GM23338 (cell line): Measurements from ENCODE around the gene FAM193B. TPM values are rescaled to one million over a fixed set of nuclear protein-coding genes. Genes with fewer than 3 reads are reported as not detected.

Experiments used
- ATAC-seq: fragments of 200-7000 bp; cut with Tn5 transposase; 3 replicates; pipeline ENCODE4 v1.9.1; 2020
- DNase-seq: peaks from one replicate; pipeline ENCODE4 v3.0.0-alpha.2; 2015; ENCODE audit warnings: low spot score
- H2AFZ ChIP-seq: fragments of 200-600 bp; sonication (generic); 2 replicates; pipeline ENCODE4 v1.8.0; 2016; ENCODE audit warnings: antibody characterized with exemption, mild to moderate bottlenecking, moderate library complexity
- H3F3A ChIP-seq: fragments of 200-600 bp; sonication (generic); replicated peaks from 2 replicates; pipeline ENCODE4 v1.8.0; 2017; ENCODE audit warnings: antibody characterized with exemption, mixed run types, low read depth
- H3K27ac ChIP-seq: fragments of 200-600 bp; sonication (generic); 2 replicates; pipeline ENCODE4 v1.6.1; 2016; ENCODE audit warnings: low read depth
- H3K27me3 ChIP-seq: fragments of 200-600 bp; sonication (generic); 2 replicates; pipeline ENCODE4 v1.8.0; 2016; ENCODE audit warnings: mild to moderate bottlenecking, mixed run types, moderate library complexity; ENCODE audit not compliant: insufficient read depth
- H3K36me3 ChIP-seq: fragments of 200-600 bp; sonication (generic); 2 replicates; pipeline ENCODE4 v1.8.0; 2016; ENCODE audit warnings: mild to moderate bottlenecking; ENCODE audit not compliant: insufficient read depth
- H3K4me1 ChIP-seq: fragments of 200-600 bp; sonication (generic); 2 replicates; pipeline ENCODE4 v1.8.0; 2016; ENCODE audit warnings: mild to moderate bottlenecking, moderate library complexity; ENCODE audit not compliant: insufficient read depth
- H3K4me2 ChIP-seq: fragments of 200-600 bp; sonication (generic); 2 replicates; pipeline ENCODE4 v1.7.1; 2017; ENCODE audit warnings: mixed run types
- H3K4me3 ChIP-seq: fragments of 200-600 bp; sonication (generic); 2 replicates; pipeline ENCODE4 v1.6.1; 2016; ENCODE audit warnings: mixed run types
- H3K79me2 ChIP-seq: fragments of 200-600 bp; sonication (generic); replicated peaks from 2 replicates; pipeline ENCODE4 v1.8.0; 2017; ENCODE audit warnings: mild to moderate bottlenecking; ENCODE audit not compliant: insufficient read depth
- H3K9me2 ChIP-seq: fragments of 200-600 bp; sonication (generic); 2 replicates; pipeline ENCODE4 v1.8.0; 2017; ENCODE audit not compliant: insufficient read depth
- H4K20me1 ChIP-seq: fragments of 200-600 bp; sonication (generic); replicated peaks from 2 replicates; pipeline ENCODE4 v1.8.0; 2017; ENCODE audit warnings: mild to moderate bottlenecking; ENCODE audit not compliant: insufficient read depth
- H3K27ac Mint-ChIP-seq: 2 replicates; pipeline ENCODE4 v1.8.0; 2020; ENCODE audit warnings: inconsistent platforms, mild to moderate bottlenecking, moderate library complexity, mixed read lengths
- H3K27me3 Mint-ChIP-seq: 3 replicates; pipeline ENCODE4 v1.8.0; 2022; ENCODE audit warnings: low read depth, mild to moderate bottlenecking, moderate library complexity, mixed read lengths, inconsistent platforms; ENCODE audit not compliant: insufficient read depth, poor library complexity
- H3K36me3 Mint-ChIP-seq: 3 replicates; pipeline ENCODE4 v1.8.0; 2021; ENCODE audit warnings: low read depth, mild to moderate bottlenecking, inconsistent platforms, moderate library complexity, mixed read lengths
- H3K4me1 Mint-ChIP-seq: 3 replicates; pipeline ENCODE4 v1.8.0; 2020; ENCODE audit warnings: mild to moderate bottlenecking, inconsistent platforms, mixed read lengths
- H3K4me3 Mint-ChIP-seq: 3 replicates; pipeline ENCODE4 v1.8.0; 2021; ENCODE audit warnings: moderate library complexity, mild to moderate bottlenecking, inconsistent platforms, mixed read lengths
- H3K9me3 Mint-ChIP-seq: 3 replicates; pipeline ENCODE4 v1.8.0; 2020; ENCODE audit warnings: moderate library complexity, mild to moderate bottlenecking, inconsistent platforms, mixed read lengths
- EZH2 ChIP-seq: fragments of 200-600 bp; sonication (generic); IDR thresholded peaks from one replicate; pipeline ENCODE4 v1.8.0; 2017; ENCODE audit warnings: antibody characterized with exemption, mild to moderate bottlenecking, low read depth; ENCODE audit not compliant: unreplicated experiment
- EZH2phosphoT487 ChIP-seq: fragments of 200-600 bp; sonication (generic); IDR thresholded peaks from one replicate; pipeline ENCODE4 v1.8.1; 2018; ENCODE audit warnings: antibody characterized with exemption; ENCODE audit not compliant: unreplicated experiment
- NANOG ChIP-seq: IDR thresholded peaks from 2 replicates; pipeline ENCODE4 v1.6.1; 2016; ENCODE audit warnings: antibody characterized with exemption, borderline replicate concordance
- POLR2AphosphoS5 ChIP-seq: IDR thresholded peaks from 2 replicates; pipeline ENCODE4 v1.6.1; 2016; ENCODE audit warnings: antibody characterized with exemption, low read depth
- STAT1 ChIP-seq: IDR thresholded peaks from one replicate; pipeline ENCODE4 v1.6.1; 2016; ENCODE audit warnings: antibody characterized with exemption; ENCODE audit not compliant: unreplicated experiment
- ZNF114 ChIP-seq: fragments of 250-450 bp; sonication (Bioruptor Pico); IDR thresholded peaks from 2 replicates; pipeline ENCODE4 v1.5.0; 2020; ENCODE audit warnings: mild to moderate bottlenecking, moderate library complexity
- ZNF331 ChIP-seq: fragments of 250-450 bp; sonication (Bioruptor Pico); IDR thresholded peaks from 2 replicates; pipeline ENCODE4 v1.5.0; 2020; ENCODE audit warnings: low read depth, mild to moderate bottlenecking, moderate library complexity
- polyA plus RNA-seq: library from polyadenylated mRNA; unstranded; fragments of >200 nt; fragmentation: Nextera tagmentation; extraction: Ambion mirVana; gene quantifications from 2 replicates; pipeline ENCODE4 v1.2.1, GENCODE V29; 2016
- total RNA-seq: library from RNA; depleted of rRNA; stranded (reverse); fragments of >200 nt; shearing (Covaris generic); gene quantifications from 2 replicates; pipeline ENCODE4 v1.2.3, GENCODE V29; 2014
- TF ChIP-seq, protein P1 (sequence below): IDR thresholded peaks from one replicate; pipeline ENCODE4 v1.6.1; 2018; ENCODE audit warnings: antibody characterized with exemption; ENCODE audit not compliant: unreplicated experiment
- TF ChIP-seq, protein P2 (sequence below), 2 experiments: fragments of 200-600 bp in 1 of 2; sonication (generic) in 1 of 2; conservative IDR thresholded peaks; 2 replicates each; pipeline versions ENCODE4 v1.5.1 to v1.6.1; 2016 to 2017; ENCODE audit warnings: antibody characterized with exemption in 2 of 2, low read depth in 2 of 2, mild to moderate bottlenecking in 2 of 2, moderate library complexity in 1 of 2
- TF ChIP-seq, protein P3 (sequence below): fragments of 250-450 bp; sonication (Bioruptor Pico); IDR thresholded peaks from 2 replicates; pipeline ENCODE4 v1.5.0; 2020; ENCODE audit warnings: mild to moderate bottlenecking, moderate library complexity
- TF ChIP-seq, protein P4 (sequence below): IDR thresholded peaks from 2 replicates; pipeline ENCODE4 v1.6.1; 2016; ENCODE audit warnings: antibody characterized with exemption

FAM193B gene
- total and polyA plus RNA-seq, 2 experiments from 2014 or later: 44.4 to 58.6 TPM

DNA sequence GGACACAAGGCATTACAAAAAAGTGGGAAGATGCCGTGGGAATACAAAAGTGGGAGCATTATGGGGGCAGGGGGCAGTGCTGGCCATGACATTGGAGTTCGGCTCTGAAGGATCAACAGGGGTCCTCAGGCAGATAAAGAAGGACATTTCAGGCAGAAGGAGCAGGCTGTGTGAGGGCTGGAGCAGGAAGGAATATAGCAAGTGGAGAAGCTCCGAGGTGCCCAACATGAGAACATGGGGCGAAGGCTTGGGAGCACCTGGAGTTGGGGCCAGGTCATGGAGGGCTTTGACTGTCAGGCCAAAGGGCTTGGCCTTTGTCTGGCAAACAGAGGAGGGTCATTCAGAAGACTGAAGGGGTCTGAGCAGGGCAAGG, 48.1 kb upstream of the FAM193B start:
- H3K4me1 Mint-ChIP-seq: peaks cover 19% of the 10 kb centered on the region
- Histone ChIP-seq H3K4me3 (no peak overlapping the region), H2AFZ (no peak overlapping the region), H3F3A (peaks cover 15% of the 10 kb centered on the region; the same call in 1 of the 2 replicates), H4K20me1 (peaks cover 6% of the 10 kb centered on the region; the same call in 1 of the 2 replicates), H3K79me2 (peaks cover 5% of the 10 kb centered on the region; the same call in 1 of the 2 replicates), H3K4me2 (no peak overlapping the region), H3K27me3 (peaks cover 7% of the 10 kb centered on the region; the same call in 1 of the 2 replicates), H3K9me2 (no peaks in the 10 kb centered on the region), H3K27ac (no peak overlapping the region), H3K4me1 (peaks cover 11% of the 10 kb centered on the region; the same call in 1 of the 2 replicates), H3K36me3 (no peaks in the 10 kb centered on the region)
- TF ChIP-seq ZNF114 (CRISPR knock-in tag) (no peak), EZH2 (no peak), POLR2AphosphoS5 (no peak), NANOG (no peak), EZH2phosphoT487 (no peak), STAT1 (no peak), ZNF331 (CRISPR knock-in tag) (no peak)
- TF ChIP-seq, protein P1, sequence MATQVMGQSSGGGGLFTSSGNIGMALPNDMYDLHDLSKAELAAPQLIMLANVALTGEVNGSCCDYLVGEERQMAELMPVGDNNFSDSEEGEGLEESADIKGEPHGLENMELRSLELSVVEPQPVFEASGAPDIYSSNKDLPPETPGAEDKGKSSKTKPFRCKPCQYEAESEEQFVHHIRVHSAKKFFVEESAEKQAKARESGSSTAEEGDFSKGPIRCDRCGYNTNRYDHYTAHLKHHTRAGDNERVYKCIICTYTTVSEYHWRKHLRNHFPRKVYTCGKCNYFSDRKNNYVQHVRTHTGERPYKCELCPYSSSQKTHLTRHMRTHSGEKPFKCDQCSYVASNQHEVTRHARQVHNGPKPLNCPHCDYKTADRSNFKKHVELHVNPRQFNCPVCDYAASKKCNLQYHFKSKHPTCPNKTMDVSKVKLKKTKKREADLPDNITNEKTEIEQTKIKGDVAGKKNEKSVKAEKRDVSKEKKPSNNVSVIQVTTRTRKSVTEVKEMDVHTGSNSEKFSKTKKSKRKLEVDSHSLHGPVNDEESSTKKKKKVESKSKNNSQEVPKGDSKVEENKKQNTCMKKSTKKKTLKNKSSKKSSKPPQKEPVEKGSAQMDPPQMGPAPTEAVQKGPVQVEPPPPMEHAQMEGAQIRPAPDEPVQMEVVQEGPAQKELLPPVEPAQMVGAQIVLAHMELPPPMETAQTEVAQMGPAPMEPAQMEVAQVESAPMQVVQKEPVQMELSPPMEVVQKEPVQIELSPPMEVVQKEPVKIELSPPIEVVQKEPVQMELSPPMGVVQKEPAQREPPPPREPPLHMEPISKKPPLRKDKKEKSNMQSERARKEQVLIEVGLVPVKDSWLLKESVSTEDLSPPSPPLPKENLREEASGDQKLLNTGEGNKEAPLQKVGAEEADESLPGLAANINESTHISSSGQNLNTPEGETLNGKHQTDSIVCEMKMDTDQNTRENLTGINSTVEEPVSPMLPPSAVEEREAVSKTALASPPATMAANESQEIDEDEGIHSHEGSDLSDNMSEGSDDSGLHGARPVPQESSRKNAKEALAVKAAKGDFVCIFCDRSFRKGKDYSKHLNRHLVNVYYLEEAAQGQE: no peak
- TF ChIP-seq, protein P2, sequence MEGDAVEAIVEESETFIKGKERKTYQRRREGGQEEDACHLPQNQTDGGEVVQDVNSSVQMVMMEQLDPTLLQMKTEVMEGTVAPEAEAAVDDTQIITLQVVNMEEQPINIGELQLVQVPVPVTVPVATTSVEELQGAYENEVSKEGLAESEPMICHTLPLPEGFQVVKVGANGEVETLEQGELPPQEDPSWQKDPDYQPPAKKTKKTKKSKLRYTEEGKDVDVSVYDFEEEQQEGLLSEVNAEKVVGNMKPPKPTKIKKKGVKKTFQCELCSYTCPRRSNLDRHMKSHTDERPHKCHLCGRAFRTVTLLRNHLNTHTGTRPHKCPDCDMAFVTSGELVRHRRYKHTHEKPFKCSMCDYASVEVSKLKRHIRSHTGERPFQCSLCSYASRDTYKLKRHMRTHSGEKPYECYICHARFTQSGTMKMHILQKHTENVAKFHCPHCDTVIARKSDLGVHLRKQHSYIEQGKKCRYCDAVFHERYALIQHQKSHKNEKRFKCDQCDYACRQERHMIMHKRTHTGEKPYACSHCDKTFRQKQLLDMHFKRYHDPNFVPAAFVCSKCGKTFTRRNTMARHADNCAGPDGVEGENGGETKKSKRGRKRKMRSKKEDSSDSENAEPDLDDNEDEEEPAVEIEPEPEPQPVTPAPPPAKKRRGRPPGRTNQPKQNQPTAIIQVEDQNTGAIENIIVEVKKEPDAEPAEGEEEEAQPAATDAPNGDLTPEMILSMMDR (conservative IDR thresholded peaks at IDR 0.05; ENCODE audit: low read depth in 2 of 2): no peak
- TF ChIP-seq, protein P3, sequence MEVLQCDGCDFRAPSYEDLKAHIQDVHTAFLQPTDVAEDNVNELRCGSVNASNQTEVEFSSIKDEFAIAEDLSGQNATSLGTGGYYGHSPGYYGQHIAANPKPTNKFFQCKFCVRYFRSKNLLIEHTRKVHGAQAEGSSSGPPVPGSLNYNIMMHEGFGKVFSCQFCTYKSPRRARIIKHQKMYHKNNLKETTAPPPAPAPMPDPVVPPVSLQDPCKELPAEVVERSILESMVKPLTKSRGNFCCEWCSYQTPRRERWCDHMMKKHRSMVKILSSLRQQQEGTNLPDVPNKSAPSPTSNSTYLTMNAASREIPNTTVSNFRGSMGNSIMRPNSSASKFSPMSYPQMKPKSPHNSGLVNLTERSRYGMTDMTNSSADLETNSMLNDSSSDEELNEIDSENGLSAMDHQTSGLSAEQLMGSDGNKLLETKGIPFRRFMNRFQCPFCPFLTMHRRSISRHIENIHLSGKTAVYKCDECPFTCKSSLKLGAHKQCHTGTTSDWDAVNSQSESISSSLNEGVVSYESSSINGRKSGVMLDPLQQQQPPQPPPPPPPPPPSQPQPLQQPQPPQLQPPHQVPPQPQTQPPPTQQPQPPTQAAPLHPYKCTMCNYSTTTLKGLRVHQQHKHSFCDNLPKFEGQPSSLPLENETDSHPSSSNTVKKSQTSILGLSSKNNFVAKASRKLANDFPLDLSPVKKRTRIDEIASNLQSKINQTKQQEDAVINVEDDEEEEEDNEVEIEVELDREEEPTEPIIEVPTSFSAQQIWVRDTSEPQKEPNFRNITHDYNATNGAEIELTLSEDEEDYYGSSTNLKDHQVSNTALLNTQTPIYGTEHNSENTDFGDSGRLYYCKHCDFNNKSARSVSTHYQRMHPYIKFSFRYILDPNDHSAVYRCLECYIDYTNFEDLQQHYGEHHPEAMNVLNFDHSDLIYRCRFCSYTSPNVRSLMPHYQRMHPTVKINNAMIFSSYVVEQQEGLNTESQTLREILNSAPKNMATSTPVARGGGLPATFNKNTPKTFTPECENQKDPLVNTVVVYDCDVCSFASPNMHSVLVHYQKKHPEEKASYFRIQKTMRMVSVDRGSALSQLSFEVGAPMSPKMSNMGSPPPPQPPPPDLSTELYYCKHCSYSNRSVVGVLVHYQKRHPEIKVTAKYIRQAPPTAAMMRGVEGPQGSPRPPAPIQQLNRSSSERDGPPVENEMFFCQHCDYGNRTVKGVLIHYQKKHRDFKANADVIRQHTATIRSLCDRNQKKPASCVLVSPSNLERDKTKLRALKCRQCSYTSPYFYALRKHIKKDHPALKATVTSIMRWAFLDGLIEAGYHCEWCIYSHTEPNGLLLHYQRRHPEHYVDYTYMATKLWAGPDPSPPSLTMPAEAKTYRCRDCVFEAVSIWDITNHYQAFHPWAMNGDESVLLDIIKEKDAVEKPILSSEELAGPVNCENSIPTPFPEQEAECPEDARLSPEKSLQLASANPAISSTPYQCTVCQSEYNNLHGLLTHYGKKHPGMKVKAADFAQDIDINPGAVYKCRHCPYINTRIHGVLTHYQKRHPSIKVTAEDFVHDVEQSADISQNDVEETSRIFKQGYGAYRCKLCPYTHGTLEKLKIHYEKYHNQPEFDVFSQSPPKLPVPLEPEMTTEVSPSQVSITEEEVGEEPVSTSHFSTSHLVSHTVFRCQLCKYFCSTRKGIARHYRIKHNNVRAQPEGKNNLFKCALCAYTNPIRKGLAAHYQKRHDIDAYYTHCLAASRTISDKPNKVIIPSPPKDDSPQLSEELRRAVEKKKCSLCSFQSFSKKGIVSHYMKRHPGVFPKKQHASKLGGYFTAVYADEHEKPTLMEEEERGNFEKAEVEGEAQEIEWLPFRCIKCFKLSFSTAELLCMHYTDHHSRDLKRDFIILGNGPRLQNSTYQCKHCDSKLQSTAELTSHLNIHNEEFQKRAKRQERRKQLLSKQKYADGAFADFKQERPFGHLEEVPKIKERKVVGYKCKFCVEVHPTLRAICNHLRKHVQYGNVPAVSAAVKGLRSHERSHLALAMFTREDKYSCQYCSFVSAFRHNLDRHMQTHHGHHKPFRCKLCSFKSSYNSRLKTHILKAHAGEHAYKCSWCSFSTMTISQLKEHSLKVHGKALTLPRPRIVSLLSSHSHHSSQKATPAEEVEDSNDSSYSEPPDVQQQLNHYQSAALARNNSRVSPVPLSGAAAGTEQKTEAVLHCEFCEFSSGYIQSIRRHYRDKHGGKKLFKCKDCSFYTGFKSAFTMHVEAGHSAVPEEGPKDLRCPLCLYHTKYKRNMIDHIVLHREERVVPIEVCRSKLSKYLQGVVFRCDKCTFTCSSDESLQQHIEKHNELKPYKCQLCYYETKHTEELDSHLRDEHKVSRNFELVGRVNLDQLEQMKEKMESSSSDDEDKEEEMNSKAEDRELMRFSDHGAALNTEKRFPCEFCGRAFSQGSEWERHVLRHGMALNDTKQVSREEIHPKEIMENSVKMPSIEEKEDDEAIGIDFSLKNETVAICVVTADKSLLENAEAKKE: no peak
- TF ChIP-seq, protein P4, sequence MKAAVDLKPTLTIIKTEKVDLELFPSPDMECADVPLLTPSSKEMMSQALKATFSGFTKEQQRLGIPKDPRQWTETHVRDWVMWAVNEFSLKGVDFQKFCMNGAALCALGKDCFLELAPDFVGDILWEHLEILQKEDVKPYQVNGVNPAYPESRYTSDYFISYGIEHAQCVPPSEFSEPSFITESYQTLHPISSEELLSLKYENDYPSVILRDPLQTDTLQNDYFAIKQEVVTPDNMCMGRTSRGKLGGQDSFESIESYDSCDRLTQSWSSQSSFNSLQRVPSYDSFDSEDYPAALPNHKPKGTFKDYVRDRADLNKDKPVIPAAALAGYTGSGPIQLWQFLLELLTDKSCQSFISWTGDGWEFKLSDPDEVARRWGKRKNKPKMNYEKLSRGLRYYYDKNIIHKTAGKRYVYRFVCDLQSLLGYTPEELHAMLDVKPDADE: no peak
- no peak overlapping the region for H3K4me3 Mint-ChIP-seq
- peaks cover 8% of the 10 kb centered on the region; the same call in 1 of the 3 replicates for H3K36me3 Mint-ChIP-seq
- H3K9me3 Mint-ChIP-seq: peaks cover 2% of the 10 kb centered on the region; the same call in 1 of the 3 replicates
- no peak for DNase-seq
- no peak overlapping the region; the same call in 1 of the 2 replicates for H3K27ac Mint-ChIP-seq
- ATAC-seq: no peak
- H3K27me3 Mint-ChIP-seq: peaks cover 17% of the 10 kb centered on the region
